CD4-positive, alpha-beta memory T cell (primary cell): ENCODE data around the gene HMGXB4. TPM values are rescaled to one million over a fixed set of nuclear protein-coding genes. Genes with fewer than 3 reads are reported as not detected.

Experiments
- CTCF ChIA-PET: fragments of 350-600 bp; sonication (Branson Sonifier 250); formaldehyde crosslinking; loops from one replicate; lab custom pipeline; 2021; ENCODE audit warnings: inconsistent platforms; ENCODE audit not compliant: partially characterized antibody; lab: Charles Lee
- POLR2A ChIA-PET: fragments of 350-600 bp; sonication (Branson Sonifier 250); formaldehyde crosslinking; loops from one replicate; lab custom pipeline; 2021; ENCODE audit not compliant: partially characterized antibody; lab: Charles Lee
- DNase-seq, 5 donors: peaks; one replicate each; pipeline versions ENCODE4 v3.0.0 to v3.0.0-alpha.2; 2020 to 2022; ENCODE audit warnings: mixed read lengths in 1 of 5
- H3K27ac ChIP-seq: one replicate; pipeline ENCODE4 v1.7.0; 2013; ENCODE audit warnings: low read depth, low read length
- H3K27me3 ChIP-seq: 2 replicates; pipeline ENCODE4 v1.7.0; 2013; ENCODE audit warnings: mild to moderate bottlenecking, low read length, moderate library complexity; ENCODE audit not compliant: insufficient read depth
- H3K36me3 ChIP-seq: 2 replicates; pipeline ENCODE4 v1.7.0; 2013; ENCODE audit warnings: mild to moderate bottlenecking, low read length, moderate library complexity; ENCODE audit not compliant: insufficient read depth
- H3K4me1 ChIP-seq: 2 replicates; pipeline ENCODE4 v1.7.0; 2013; ENCODE audit warnings: mild to moderate bottlenecking, low read length, moderate library complexity; ENCODE audit not compliant: insufficient read depth
- H3K4me3 ChIP-seq, 2 donors: one replicate each; pipeline ENCODE4 v1.7.0; 2013; ENCODE audit warnings: low read length in 2 of 2, mild to moderate bottlenecking in 1 of 2
- H3K9me3 ChIP-seq, 2 donors: one replicate each; pipeline ENCODE4 v1.7.0; 2013; ENCODE audit warnings: low read length in 2 of 2, control low read depth in 1 of 2; ENCODE audit not compliant: control insufficient read depth in 1 of 2
- H3K27ac Mint-ChIP-seq, 7 donors: one replicate each; pipeline ENCODE4 v1.8.0; 2020 to 2021; ENCODE audit warnings: mixed read lengths in 7 of 7, mild to moderate bottlenecking in 6 of 7, inconsistent platforms in 3 of 7, moderate library complexity in 3 of 7
- H3K27me3 Mint-ChIP-seq, 2 donors: one replicate each; pipeline ENCODE4 v1.8.0; 2020 to 2021; ENCODE audit warnings: mixed read lengths in 2 of 2
- H3K36me3 Mint-ChIP-seq, 2 donors: one replicate each; pipeline ENCODE4 v1.8.0; 2020 to 2021; ENCODE audit warnings: mixed read lengths in 2 of 2, inconsistent platforms in 1 of 2, mild to moderate bottlenecking in 1 of 2
- H3K4me1 Mint-ChIP-seq, 4 donors: one replicate each; pipeline ENCODE4 v1.8.0; 2020 to 2021; ENCODE audit warnings: mixed read lengths in 4 of 4, mild to moderate bottlenecking in 1 of 4
- H3K4me3 Mint-ChIP-seq, 8 donors: one replicate each; pipeline ENCODE4 v1.8.0; 2020 to 2021; ENCODE audit warnings: mixed read lengths in 8 of 8, mild to moderate bottlenecking in 7 of 8, moderate library complexity in 6 of 8, inconsistent platforms in 3 of 8
- H3K9me3 Mint-ChIP-seq, 8 donors: one replicate each; pipeline ENCODE4 v1.8.0; 2020 to 2021; ENCODE audit warnings: mixed read lengths in 8 of 8, mild to moderate bottlenecking in 5 of 8, inconsistent platforms in 3 of 8, moderate library complexity in 1 of 8
- intact Hi-C: fragments of 100-400 bp; cut with micrococcal nuclease; formaldehyde crosslinking; loops from one replicate; pipeline ENCODE4 v1.15.1; 2023
- polyA plus RNA-seq, 2 donors: library from polyadenylated mRNA; unstranded; fragments of 300-500 nt; fragmentation: Illumina TruSeq; gene quantifications; one replicate each; pipeline ENCODE4 v1.2.3, GENCODE V29; 2021
- total RNA-seq, 2 experiments: library from RNA; stranded (reverse); gene quantifications; one replicate each; pipeline ENCODE4 v1.2.3, GENCODE V29; 2021

Gene HMGXB4
- total and polyA plus RNA-seq, 4 experiments from 2014 or later, result 8.7 to 25.3 (median 17.5) TPM

GRCh38 chr22:35313311-35314121 lies 56.2 kb downstream of the HMGXB4 start:
- peak overlapping the region in 4 of 7 donors; percentile 30 to 66 (median 46) for H3K27ac Mint-ChIP-seq
- H3K36me3 Mint-ChIP-seq, result peaks cover 0 to 36% of the 10 kb centered on the region in 2 donors
- H3K4me1 Mint-ChIP-seq, result peaks cover 49 to 76% (median 69%) of the 10 kb centered on the region in 4 donors
- peaks cover 76% of the 10 kb centered on the region for H3K4me1 ChIP-seq
- H3K27me3 ChIP-seq, result no peaks in the 10 kb centered on the region
- no peak overlapping the region for H3K4me3 ChIP-seq
- no peaks in the 10 kb centered on the region for H3K9me3 Mint-ChIP-seq
- H3K36me3 ChIP-seq, result peaks cover 13% of the 10 kb centered on the region
- no peaks in the 10 kb centered on the region for H3K9me3 ChIP-seq
- intact Hi-C loops, result no loop called here
- H3K27ac ChIP-seq, result no peak overlapping the region
- DNase-seq, result no peak
- H3K27me3 Mint-ChIP-seq, result no peaks in the 10 kb centered on the region
- peak overlapping the region in 3 of 8 donors; percentile 35 to 43 (median 39) for H3K4me3 Mint-ChIP-seq
- ChIA-PET POLR2A (interaction anchor here (2.1 kb wide), 1 partner anchor 14 kb away, joined by 9 read pairs; the partner anchor contains the start of gene TOM1), CTCF (interaction anchor here (1.1 to 1.8 kb wide), 2 partner anchors 10 to 14 kb away, joined by 3 to 4 read pairs; partner anchors contain the start of gene TOM1)

GRCh38 chr22:35314161-35314942 lies 57.1 kb downstream of the HMGXB4 start:
- H3K4me1 ChIP-seq, result peaks cover 68% of the 10 kb centered on the region
- H3K36me3 ChIP-seq, result peaks cover 21% of the 10 kb centered on the region

GRCh38 chr22:35315141-35315854 lies 58.0 kb downstream of the HMGXB4 start:
- H3K27me3 Mint-ChIP-seq, result no peaks in the 10 kb centered on the region
- DNase-seq, result no peak
- Histone ChIP-seq H3K9me3 (no peaks in the 10 kb centered on the region), H3K36me3 (peaks cover 24% of the 10 kb centered on the region), H3K4me3 (no peak overlapping the region), H3K4me1 (peaks cover 58% of the 10 kb centered on the region), H3K27me3 (no peaks in the 10 kb centered on the region), H3K27ac (no peak overlapping the region)
- H3K9me3 Mint-ChIP-seq, result no peaks in the 10 kb centered on the region
- H3K36me3 Mint-ChIP-seq, result peaks cover 0 to 42% of the 10 kb centered on the region in 2 donors
- CTCF ChIA-PET, result interaction anchor here (1.4 to 1.8 kb wide), 2 partner anchors 12 to 14 kb away, joined by 3 to 4 read pairs; no protein-coding TSS in a partner anchor
- intact Hi-C loops, result no loop called here
- POLR2A ChIA-PET, result no interaction called here
- H3K27ac Mint-ChIP-seq, result peak overlapping the region in 6 of 7 donors; percentile 57 to 72 (median 62)
- peaks cover 39 to 58% (median 53%) of the 10 kb centered on the region in 4 donors for H3K4me1 Mint-ChIP-seq
- H3K4me3 Mint-ChIP-seq, result peak overlapping the region in 1 of 8 donors; percentile 5

More at GRCh38 chr22:35314161-35314942, 57.1 kb downstream of the HMGXB4 start:
- Mint-ChIP-seq H3K9me3 (no peaks in the 10 kb centered on the region), H3K36me3 (peaks cover 0 to 42% of the 10 kb centered on the region in 2 donors), H3K4me3 (peak overlapping the region in 5 of 8 donors; percentile 4 to 59 (median 32)), H3K27ac (peak overlapping the region; percentile 28 to 75 (median 64)), H3K27me3 (no peaks in the 10 kb centered on the region), H3K4me1 (peaks cover 44 to 68% (median 61%) of the 10 kb centered on the region in 4 donors)
- Histone ChIP-seq H3K4me3 (no peak overlapping the region), H3K9me3 (no peaks in the 10 kb centered on the region), H3K27me3 (no peaks in the 10 kb centered on the region), H3K27ac (no peak overlapping the region)
- intact Hi-C loops, result no loop called here
- DNase-seq, result no peak
- POLR2A ChIA-PET, result interaction anchor here (2.1 kb wide), 1 partner anchor 15 kb away, joined by 9 read pairs; the partner anchor contains the start of gene TOM1
- CTCF ChIA-PET, result interaction anchor here (1.1 to 1.8 kb wide), 3 partner anchors 11 to 15 kb away, joined by 3 to 4 read pairs (median 3); partner anchors contain the start of gene TOM1

GRCh38 chr22:35315855-35316745 lies 58.8 kb downstream of the HMGXB4 start:
- Mint-ChIP-seq H3K27me3 (no peaks in the 10 kb centered on the region), H3K4me3 (peak overlapping the region in 4 of 8 donors; percentile 17 to 31 (median 28)), H3K36me3 (peaks cover 0 to 45% of the 10 kb centered on the region in 2 donors), H3K27ac (peak overlapping the region in 6 of 7 donors; percentile 35 to 79 (median 54)), H3K4me1 (peaks cover 31 to 50% (median 45%) of the 10 kb centered on the region in 4 donors), H3K9me3 (peaks cover 0 to 2% (median 0%) of the 10 kb centered on the region in 8 donors)
- ChIA-PET CTCF (interaction anchor here (0.7 kb wide), 1 partner anchor 14 kb away, joined by 3 read pairs; no protein-coding TSS in a partner anchor), POLR2A (no interaction called here)
- no peaks in the 10 kb centered on the region for H3K27me3 ChIP-seq
- intact Hi-C loops, result no loop called here
- DNase-seq, result peak in 2 of 5 donors; percentile 17 to 22
- H3K4me3 ChIP-seq, result no peak overlapping the region
- peaks cover 24% of the 10 kb centered on the region for H3K36me3 ChIP-seq
- H3K9me3 ChIP-seq, result no peaks in the 10 kb centered on the region
- H3K4me1 ChIP-seq, result peaks cover 50% of the 10 kb centered on the region
- no peak overlapping the region for H3K27ac ChIP-seq

- no peak overlapping the region for H3K4me3 Mint-ChIP-seq
- peaks cover 44% of the 10 kb centered on the region for H3K4me1 ChIP-seq
- peaks cover 3 to 47% of the 10 kb centered on the region in 2 donors for H3K36me3 Mint-ChIP-seq
- POLR2A ChIA-PET, result interaction anchor here (0.5 kb wide), 1 partner anchor 626 kb away, joined by 3 read pairs; no protein-coding TSS in a partner anchor
- DNase-seq, result no peak
- no peak overlapping the region for H3K27ac Mint-ChIP-seq
- no peaks in the 10 kb centered on the region for H3K27me3 Mint-ChIP-seq
- H3K4me1 Mint-ChIP-seq, result peaks cover 25 to 44% (median 39%) of the 10 kb centered on the region in 4 donors
- H3K36me3 ChIP-seq, result peaks cover 26% of the 10 kb centered on the region
- CTCF ChIA-PET, result interaction anchor here (0.7 kb wide), 1 partner anchor 13 kb away, joined by 3 read pairs; no protein-coding TSS in a partner anchor
- H3K27ac ChIP-seq, result no peak overlapping the region
- no peak overlapping the region for H3K4me3 ChIP-seq
- H3K27me3 ChIP-seq, result no peaks in the 10 kb centered on the region
- H3K9me3 ChIP-seq, result no peaks in the 10 kb centered on the region
- intact Hi-C loops, result no loop called here
- peaks cover 0 to 2% (median 0%) of the 10 kb centered on the region in 8 donors for H3K9me3 Mint-ChIP-seq
These were observed 59.5 kb downstream of the HMGXB4 start for GRCh38 chr22:35316751-35317150.
